Activated CD4-positive, CD25-positive, alpha-beta regulatory T cell treated with anti-CD3 and anti-CD28 coated beads, Interleukin-2, amount 50 U/mL, for 24 hours (primary cell): ENCODE measurements around the gene HIGD1A.

Experiments used
- ATAC-seq, 2 donors: fragments of 150-1000 bp; cut with Tn5 transposase; one replicate each; pipeline ENCODE4 v1.10.0; 2021; ENCODE audit warnings: mild to moderate bottlenecking in 1 of 2, moderate library complexity in 1 of 2

HIGD1A gene

DNA sequence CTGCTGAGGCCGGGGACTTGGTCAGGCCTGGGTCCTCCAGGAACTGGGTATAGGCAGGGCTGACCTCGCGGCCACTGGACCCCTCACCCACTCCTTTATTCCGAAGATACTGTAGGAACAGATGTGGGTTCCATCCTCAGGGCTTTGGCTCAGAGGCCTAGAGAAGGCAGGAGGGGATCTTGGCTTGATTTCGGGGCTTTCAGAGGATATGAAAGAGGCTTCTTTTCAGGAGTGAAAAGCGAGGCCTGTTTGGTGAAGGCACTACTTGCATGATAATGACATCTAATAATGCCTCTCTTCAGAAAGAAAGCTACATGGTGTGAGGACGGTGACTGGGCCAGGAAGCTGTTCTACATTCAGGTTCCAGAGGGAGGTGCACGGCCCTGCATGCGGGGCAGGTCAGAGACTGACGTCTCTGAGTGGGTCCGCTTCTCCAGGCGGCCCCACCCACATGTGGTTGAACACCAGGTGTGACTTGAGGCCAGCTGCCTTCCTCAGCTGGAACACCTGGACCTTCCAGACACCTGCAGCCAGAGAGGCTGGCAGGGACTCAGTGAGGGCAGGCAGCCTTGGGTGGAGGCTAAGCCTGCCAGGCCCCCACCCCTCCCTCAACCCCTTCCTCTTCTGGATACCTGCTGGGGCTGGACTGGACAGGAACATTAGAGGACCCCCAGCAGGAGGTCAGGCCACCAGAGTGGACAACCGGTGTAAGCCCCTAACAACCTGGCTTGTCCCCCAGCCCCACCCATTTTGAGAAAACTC, 70.6 kb downstream of the HIGD1A start:
- ATAC-seq, result no peak
